Prostate gland (tissue), 2 donors: ENCODE measurements around the gene MOGAT1. TPM values are rescaled to one million over a fixed set of nuclear protein-coding genes. Genes with fewer than 3 reads are reported as not detected.
A peak's percentile ranks its signal among the peaks of the same experiment; 100 is the strongest.

Experiments used
- DNase-seq: peaks from one replicate; pipeline ENCODE4 v3.0.0-alpha.2; 2019; ENCODE audit warnings: low spot score
- H3K27ac ChIP-seq, 2 donors: fragments of 200-600 bp; sonication (generic); 2 replicates each; pipeline ENCODE4 v1.5.1; 2017 to 2019
- H3K27me3 ChIP-seq: fragments of 200-600 bp; sonication (generic); replicated peaks from 2 replicates; pipeline ENCODE4 v1.5.1; 2019; ENCODE audit not compliant: insufficient read depth
- H3K36me3 ChIP-seq, 2 donors: fragments of 200-600 bp; sonication (generic); 1 replicate in 1 of 2; 2 replicates in 1 of 2; pipeline versions ENCODE4 v1.5.1 to v1.8.1; 2017 to 2019
- H3K4me1 ChIP-seq: fragments of 200-600 bp; sonication (generic); replicated peaks from 2 replicates; pipeline ENCODE4 v1.5.1; 2019
- H3K4me3 ChIP-seq, 2 donors: fragments of 200-600 bp; sonication (generic); 2 replicates each; pipeline ENCODE4 v1.5.1; 2017 to 2019
- H3K9me3 ChIP-seq: fragments of 200-600 bp; sonication (generic); 2 replicates; pipeline ENCODE4 v1.5.1; 2017
- POLR2A ChIP-seq: fragments of 450-650 bp; IDR thresholded peaks from one replicate; pipeline ENCODE4 v1.6.1; 2016; ENCODE audit warnings: antibody characterized with exemption, mild to moderate bottlenecking
- POLR2AphosphoS5 ChIP-seq: sonication (generic); formaldehyde crosslinking; IDR thresholded peaks from one replicate; pipeline ENCODE4 v1.6.1; 2017; ENCODE audit warnings: antibody characterized with exemption
- WGBS: methylation state at CpG from one replicate; pipeline ENCODE4 v1.1.5; 2018; 5-methylcytosine and 5-hydroxymethylcytosine counted together
- intact Hi-C: fragments of 100-400 bp; cut with DNase I; formaldehyde crosslinking; loops from one replicate; pipeline ENCODE4 v1.14.2; 2022
- total RNA-seq, 2 donors: library from RNA; depleted of rRNA; stranded (reverse); fragments of >200 nt; gene quantifications; one replicate each; pipeline ENCODE4 v1.1.0, GENCODE V29; 2016
- TF ChIP-seq, protein P1 (sequence below), 4 experiments: fragments of 200-600 bp in 2 of 4; fragments of 450-650 bp in 2 of 4; sonication (generic) in 2 of 4; IDR thresholded peaks; 1 replicate in 3 of 4; 2 replicates in 1 of 4; pipeline ENCODE4 v1.5.1; 2016 to 2019; ENCODE audit warnings: antibody characterized with exemption in 4 of 4, mild to moderate bottlenecking in 2 of 4, moderate library complexity in 2 of 4

MOGAT1 gene
- total RNA-seq, 2 donors from 2014 or later = not detected

DNA sequence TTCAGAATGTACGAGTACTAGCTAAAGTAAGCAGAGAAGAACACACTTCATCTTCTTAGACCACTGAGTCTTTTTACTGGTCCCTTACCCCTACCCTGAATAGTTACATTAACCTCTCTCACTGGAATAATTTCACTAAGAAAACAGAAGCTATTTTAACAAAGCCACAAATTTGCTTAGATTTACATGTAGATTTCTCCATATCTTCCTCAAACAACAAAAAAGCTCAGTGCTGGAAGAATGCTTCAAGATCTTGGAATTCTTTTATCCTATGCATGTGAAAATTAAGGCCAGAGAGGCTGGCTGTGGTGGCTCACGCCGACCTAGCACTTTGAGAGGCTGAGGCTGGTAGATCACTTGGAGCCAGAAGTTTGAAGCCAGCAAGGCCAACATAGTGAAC lies 35.2 kb downstream of the MOGAT1 start:
- 94% methylated on average over 3 of the region's 3 CpGs for WGBS
- DNase-seq = no peak
- Histone ChIP-seq H3K36me3 (no peaks in the 10 kb centered on the region), H3K27me3 (no peaks in the 10 kb centered on the region), H3K9me3 (no peaks in the 10 kb centered on the region), H3K4me1 (no peaks in the 10 kb centered on the region), H3K27ac (no peak overlapping the region), H3K4me3 (no peak overlapping the region)
- no peak for TF ChIP-seq POLR2A
- TF ChIP-seq POLR2AphosphoS5 = no peak
- TF ChIP-seq, protein P1, sequence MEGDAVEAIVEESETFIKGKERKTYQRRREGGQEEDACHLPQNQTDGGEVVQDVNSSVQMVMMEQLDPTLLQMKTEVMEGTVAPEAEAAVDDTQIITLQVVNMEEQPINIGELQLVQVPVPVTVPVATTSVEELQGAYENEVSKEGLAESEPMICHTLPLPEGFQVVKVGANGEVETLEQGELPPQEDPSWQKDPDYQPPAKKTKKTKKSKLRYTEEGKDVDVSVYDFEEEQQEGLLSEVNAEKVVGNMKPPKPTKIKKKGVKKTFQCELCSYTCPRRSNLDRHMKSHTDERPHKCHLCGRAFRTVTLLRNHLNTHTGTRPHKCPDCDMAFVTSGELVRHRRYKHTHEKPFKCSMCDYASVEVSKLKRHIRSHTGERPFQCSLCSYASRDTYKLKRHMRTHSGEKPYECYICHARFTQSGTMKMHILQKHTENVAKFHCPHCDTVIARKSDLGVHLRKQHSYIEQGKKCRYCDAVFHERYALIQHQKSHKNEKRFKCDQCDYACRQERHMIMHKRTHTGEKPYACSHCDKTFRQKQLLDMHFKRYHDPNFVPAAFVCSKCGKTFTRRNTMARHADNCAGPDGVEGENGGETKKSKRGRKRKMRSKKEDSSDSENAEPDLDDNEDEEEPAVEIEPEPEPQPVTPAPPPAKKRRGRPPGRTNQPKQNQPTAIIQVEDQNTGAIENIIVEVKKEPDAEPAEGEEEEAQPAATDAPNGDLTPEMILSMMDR (IDR thresholded peaks at IDR 0.05) = no peak
- intact Hi-C loops = loop anchor here (10.0 kb wide), 1 partner anchor 88 kb away; no protein-coding TSS in a partner anchor

DNA sequence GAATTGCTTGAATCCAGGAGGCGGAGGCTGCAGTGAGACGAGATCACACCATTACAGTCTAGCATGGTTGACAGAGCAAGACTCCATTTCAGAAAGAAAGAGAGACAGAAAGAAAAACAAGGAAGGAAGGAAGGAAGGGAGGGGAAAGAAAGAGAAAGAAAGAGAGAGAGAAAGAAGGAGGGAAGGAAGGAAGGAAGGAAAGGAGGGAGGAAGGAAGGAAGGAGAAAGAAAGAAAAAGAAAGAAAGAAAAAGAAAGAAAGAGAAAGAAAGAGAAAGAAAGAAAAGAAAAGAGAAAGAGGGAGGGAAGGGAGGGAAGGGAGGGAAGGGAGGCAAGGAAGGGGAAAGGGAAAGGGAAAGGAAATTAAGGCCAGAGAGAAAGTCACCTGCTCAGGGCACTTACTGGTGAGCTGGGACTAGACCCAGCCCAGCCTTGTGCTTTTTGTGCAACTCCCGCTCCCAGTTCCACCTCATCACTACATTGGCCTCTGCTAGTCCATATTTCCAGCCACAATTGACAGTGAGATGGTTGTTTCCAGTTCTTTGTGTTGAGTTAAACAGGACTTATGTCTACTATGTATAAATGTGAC lies 35.7 kb downstream of the MOGAT1 start:
- Histone ChIP-seq H3K4me1 (no peaks in the 10 kb centered on the region), H3K9me3 (no peaks in the 10 kb centered on the region), H3K36me3 (no peaks in the 10 kb centered on the region), H3K4me3 (no peak overlapping the region), H3K27me3 (no peaks in the 10 kb centered on the region), H3K27ac (no peak overlapping the region)
- intact Hi-C loops = loop anchor here (10.0 kb wide), 1 partner anchor 88 kb away; no protein-coding TSS in a partner anchor
- TF ChIP-seq, protein P1 (IDR thresholded peaks at IDR 0.05) = no peak
- TF ChIP-seq POLR2A = no peak
- 95% methylated on average over 3 of the region's 3 CpGs for WGBS
- DNase-seq = no peak

DNA sequence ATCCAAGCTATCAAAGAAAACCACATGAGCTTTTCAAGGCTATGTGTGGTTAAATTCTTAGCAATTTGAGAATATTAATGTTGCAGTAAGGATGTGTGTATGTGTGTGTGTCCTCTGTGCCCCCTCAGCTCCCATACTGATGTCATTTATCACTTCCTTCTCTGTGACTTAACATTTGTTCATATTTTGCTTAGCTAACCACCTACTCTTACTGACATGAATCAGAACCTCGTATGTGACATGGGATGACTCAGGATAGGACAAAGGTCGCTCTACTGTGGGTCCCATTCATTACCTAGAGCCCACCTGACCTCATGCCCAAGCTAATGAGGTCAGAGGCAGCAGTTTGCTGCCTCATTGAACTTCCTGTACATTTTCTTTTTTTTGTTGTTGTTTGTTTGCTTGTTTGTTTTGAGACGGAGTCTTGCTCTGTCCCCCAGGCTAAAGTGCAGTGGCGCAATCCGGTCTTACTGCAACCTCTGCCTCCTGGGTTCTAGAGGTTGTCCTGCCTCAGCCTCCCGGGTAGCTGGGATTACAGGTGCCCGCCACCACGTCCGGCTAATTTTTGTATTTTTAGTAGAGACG lies 36.3 kb downstream of the MOGAT1 start:
- no peaks in the 10 kb centered on the region for H3K27me3 ChIP-seq
- WGBS = 66% methylated on average over 10 of the region's 10 CpGs
- no peaks in the 10 kb centered on the region for H3K9me3 ChIP-seq
- TF ChIP-seq, protein P1 (IDR thresholded peaks at IDR 0.05) = no peak
- no peak for TF ChIP-seq POLR2AphosphoS5
- no peak for TF ChIP-seq POLR2A
- no peak overlapping the region for H3K27ac ChIP-seq
- H3K4me1 ChIP-seq = no peaks in the 10 kb centered on the region
- no peaks in the 10 kb centered on the region for H3K36me3 ChIP-seq
- no peak overlapping the region for H3K4me3 ChIP-seq
- DNase-seq = no peak
- intact Hi-C loops = loop anchor here (1.0 to 10.0 kb wide), 2 partner anchors 87 to 155 kb away; no protein-coding TSS in a partner anchor

DNA sequence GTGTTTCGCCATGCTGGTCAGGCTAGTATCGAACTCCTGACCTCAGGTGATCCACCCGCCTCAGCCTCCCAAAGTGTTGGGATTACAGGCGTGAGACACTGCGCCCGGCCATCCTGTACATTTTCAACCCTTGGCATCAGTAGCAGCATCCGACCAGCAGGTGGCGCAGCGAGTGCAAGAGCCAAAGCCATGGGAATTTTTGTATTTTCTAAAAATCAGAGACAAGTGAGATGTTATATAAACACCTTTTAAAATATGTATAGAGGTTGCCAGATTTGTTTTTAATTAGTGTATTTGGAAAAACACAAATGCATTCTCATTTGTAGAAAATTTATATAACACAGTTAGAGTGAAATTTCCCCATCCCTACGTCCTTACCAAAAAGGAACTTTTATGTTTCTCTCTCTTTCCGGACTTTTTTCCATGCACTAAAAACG lies 36.8 kb downstream of the MOGAT1 start:
- no peaks in the 10 kb centered on the region for H3K4me1 ChIP-seq
- no peaks in the 10 kb centered on the region for H3K9me3 ChIP-seq
- TF ChIP-seq, protein P1 (IDR thresholded peaks at IDR 0.05) = peak; percentile 94 to 98 (median 95)
- TF ChIP-seq POLR2AphosphoS5 (peak; percentile 39), POLR2A (no peak)
- DNase-seq = peak; percentile 63
- H3K36me3 ChIP-seq = no peaks in the 10 kb centered on the region
- intact Hi-C loops = loop anchor here (1.0 to 10.0 kb wide), 2 partner anchors 87 to 154 kb away; no protein-coding TSS in a partner anchor
- no peak overlapping the region for H3K27ac ChIP-seq
- H3K27me3 ChIP-seq = no peaks in the 10 kb centered on the region
- no peak overlapping the region for H3K4me3 ChIP-seq
- WGBS = 24% methylated on average over 12 of the region's 12 CpGs
